22Rv1 (cell line): Measurements from ENCODE around the gene SPATS2L.
A peak's percentile ranks its signal among the peaks of the same experiment; 100 is the strongest.

Experiments
- H3K27ac ChIP-seq: fragments of 450-650 bp; 2 replicates; pipeline ENCODE4 v1.5.1; 2017
- ZFX ChIP-seq: fragments of 450-650 bp; IDR thresholded peaks from 2 replicates; pipeline ENCODE4 v1.6.1; 2017; ENCODE audit warnings: antibody characterized with exemption, borderline replicate concordance
- TF ChIP-seq, protein P1 (sequence below): fragments of 450-650 bp; IDR thresholded peaks from 2 replicates; pipeline ENCODE4 v1.5.1; 2017; ENCODE audit warnings: mild to moderate bottlenecking

The SPATS2L gene

DNA sequence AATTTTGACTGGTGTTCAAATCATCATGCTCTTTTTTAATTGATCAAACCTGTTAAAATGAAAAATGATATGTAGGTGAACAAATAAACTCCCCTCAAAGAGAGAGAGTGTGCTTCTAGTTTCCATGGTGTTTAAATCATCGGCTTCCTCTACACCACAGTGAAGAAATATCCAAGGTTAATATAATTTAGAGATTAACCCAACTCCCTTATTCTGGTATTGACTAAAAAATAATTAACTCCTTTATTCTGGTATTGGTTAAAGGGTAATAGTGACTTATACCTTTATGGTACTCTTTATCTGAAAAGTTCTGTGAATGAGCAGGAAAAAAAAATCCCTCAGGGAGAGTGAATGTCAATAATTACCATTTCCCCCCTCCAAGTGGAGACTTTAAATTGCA is 93.1 kb downstream of the SPATS2L start:
- TF ChIP-seq, protein P1, sequence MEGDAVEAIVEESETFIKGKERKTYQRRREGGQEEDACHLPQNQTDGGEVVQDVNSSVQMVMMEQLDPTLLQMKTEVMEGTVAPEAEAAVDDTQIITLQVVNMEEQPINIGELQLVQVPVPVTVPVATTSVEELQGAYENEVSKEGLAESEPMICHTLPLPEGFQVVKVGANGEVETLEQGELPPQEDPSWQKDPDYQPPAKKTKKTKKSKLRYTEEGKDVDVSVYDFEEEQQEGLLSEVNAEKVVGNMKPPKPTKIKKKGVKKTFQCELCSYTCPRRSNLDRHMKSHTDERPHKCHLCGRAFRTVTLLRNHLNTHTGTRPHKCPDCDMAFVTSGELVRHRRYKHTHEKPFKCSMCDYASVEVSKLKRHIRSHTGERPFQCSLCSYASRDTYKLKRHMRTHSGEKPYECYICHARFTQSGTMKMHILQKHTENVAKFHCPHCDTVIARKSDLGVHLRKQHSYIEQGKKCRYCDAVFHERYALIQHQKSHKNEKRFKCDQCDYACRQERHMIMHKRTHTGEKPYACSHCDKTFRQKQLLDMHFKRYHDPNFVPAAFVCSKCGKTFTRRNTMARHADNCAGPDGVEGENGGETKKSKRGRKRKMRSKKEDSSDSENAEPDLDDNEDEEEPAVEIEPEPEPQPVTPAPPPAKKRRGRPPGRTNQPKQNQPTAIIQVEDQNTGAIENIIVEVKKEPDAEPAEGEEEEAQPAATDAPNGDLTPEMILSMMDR = no peak
- TF ChIP-seq ZFX = no peak
- no peak overlapping the region for H3K27ac ChIP-seq

DNA sequence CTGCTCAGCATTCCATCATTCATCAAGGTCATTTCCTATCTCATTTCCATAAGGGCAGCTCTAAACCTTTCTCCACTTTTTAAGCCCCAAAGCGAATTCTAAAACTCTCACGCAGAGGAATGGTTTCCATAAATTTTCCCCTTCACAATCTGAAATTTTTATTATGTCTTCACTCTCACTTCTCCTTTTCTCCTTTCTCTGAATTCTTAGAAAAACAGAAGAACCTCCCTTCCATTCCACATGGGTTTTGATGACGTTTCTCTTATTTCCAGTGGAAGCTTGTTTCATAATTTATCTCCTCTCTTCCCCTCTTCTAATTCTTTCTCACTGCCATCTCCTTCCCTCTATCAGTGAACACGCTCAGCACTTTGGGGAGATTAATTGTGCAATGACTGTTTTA is 97.3 kb downstream of the SPATS2L start:
- H3K27ac ChIP-seq = 0 out of 2 replicates have a peak overlapping the region, but pooled peaks have one; percentile 86

DNA sequence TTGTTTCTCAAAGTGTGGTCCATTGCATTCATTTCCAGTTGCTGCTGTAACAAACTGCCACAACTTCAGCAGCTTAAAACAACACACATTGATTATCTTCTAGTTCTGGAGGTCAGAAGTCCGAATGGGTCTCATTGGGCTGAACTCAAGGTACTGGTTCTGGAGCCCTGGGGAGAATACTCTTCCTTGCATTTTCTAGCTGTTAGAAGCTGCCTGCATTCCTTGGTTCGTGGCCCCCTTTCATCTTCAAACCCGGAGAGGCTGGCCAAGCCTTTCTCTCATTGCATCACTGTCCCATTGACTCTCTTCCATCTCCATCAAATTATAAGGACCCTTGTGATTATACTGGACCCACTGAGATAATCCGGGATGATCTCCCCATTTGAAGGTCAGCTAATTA is 98.1 kb downstream of the SPATS2L start:
- TF ChIP-seq, protein P1 = no peak
- no peak for TF ChIP-seq ZFX
- H3K27ac ChIP-seq = peak overlapping the region; percentile 86

More for the DNA sequence above, 97.3 kb downstream of the SPATS2L start:
- TF ChIP-seq ZFX = no peak
- TF ChIP-seq, protein P1 = no peak

DNA sequence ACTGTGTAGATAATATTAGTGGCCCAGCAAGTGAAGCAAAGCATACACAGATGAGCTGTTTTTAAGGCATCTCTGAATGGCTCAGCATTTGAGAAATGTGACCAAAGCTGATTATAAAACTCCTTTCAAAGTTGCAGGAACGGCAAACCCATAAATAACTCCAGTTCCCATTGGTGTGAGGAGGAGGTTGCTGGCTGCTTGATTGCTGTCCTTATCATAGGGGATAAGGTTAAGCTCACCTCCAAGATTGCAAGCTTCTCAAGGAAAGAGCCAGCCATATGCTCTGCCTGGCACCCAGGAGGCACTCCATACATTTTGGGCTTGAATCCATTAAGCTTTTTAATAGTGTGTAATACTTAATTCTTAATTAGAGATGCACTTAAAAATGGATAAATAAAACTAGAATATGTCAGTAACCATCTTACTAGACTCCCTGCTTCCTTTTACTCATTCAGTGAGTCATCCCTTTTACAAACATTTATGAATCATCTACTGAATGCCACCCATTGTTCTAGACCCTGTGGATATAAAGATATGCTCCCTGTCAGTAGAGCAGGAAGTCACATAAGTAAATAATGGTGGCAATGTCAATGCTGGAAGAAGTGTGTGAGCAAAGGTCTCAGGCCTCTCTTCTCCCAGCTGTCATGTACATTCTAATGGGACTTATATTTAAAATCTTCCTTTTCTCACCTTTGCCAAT is 99.3 kb downstream of the SPATS2L start:
- no peak for TF ChIP-seq ZFX
- TF ChIP-seq, protein P1 = no peak
- peak overlapping the region; percentile 86 for H3K27ac ChIP-seq

DNA sequence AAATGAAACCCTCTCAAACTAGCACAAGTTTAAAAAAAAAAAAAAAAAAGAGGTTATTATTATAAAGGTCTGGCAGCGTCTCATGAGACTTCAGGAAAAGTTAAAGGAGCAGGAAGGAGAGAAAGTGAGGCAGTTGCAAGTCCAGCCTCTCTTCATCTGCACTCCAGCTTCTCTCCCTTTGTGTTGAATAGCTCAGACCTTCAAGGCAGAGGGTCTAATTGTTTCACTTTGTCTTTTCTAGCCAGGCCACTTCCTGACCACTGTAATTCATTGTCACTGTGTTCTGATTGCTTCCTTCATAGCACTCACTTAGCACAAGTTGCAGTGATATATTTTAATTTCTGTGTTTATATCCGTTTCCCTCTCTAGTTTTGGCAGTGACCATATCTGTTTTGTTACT is 99.9 kb downstream of the SPATS2L start:
- no peak for TF ChIP-seq ZFX
- TF ChIP-seq, protein P1 = no peak
- peak overlapping the region; percentile 86 for H3K27ac ChIP-seq

DNA sequence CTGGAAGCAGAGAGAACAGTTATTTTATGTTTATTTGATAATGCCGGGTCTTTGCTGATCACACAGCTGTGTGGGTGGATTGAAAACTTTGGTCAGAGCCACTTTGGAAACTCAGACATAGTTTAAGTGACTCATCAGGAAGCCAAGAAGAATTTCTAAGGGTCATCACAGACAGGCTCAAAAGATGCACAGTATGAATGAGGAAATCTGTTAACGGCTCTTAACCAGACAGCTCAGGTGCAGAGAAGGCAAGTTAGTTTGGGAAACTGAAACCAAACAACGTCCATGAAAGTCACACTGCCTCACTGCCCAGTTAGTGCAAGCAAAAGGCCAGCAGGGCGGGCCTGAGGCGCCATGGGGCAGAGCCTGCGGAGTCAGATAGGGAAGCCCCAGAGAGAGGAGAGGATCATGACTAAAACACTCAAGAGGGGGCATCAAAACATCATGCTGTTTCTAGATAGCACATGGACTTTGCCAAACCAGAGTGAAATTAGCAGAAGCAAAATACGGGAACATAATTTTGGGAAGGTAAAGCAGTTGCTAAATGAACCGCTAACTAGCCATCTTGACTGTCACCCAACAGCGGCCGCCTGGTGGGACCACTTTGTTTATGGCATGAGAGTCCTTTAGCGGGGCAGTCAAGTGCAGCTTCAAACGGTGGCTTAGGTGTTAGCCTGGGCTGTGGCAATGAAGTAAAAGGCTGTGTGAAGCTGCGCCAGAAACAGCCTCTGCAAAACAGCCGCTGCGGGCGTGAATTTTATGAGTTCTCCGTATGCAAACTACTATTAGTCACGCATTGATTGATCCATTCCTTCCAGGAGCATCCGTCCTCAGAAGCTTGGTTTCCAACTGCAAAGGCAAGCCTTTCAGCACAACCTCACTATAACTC is 102.2 kb downstream of the SPATS2L start:
- peak overlapping the region; percentile 86 for H3K27ac ChIP-seq

More for the DNA sequence above, 102.2 kb downstream of the SPATS2L start:
- no peak for TF ChIP-seq ZFX
- TF ChIP-seq, protein P1 = no peak
